Thyroid gland (tissue), 4 donors: ENCODE measurements around the gene RNF5. TPM values are rescaled to one million over a fixed set of nuclear protein-coding genes. Genes with fewer than 3 reads are reported as not detected.
A peak's percentile ranks its signal among the peaks of the same experiment; 100 is the strongest.

Experiments used
- DNase-seq, 2 donors: peaks; one replicate each; pipeline ENCODE4 v3.0.0-alpha.2; 2019
- H3K27ac ChIP-seq, 3 donors: fragments of 200-600 bp; sonication (generic); 1 replicate in 2 of 3; 2 replicates in 1 of 3; pipeline ENCODE4 v1.5.1; 2016 to 2019; ENCODE audit warnings: mild to moderate bottlenecking in 1 of 3, moderate library complexity in 1 of 3
- H3K27me3 ChIP-seq: fragments of 200-600 bp; sonication (generic); one replicate; pipeline ENCODE4 v1.5.1; 2019
- H3K36me3 ChIP-seq, 2 donors: fragments of 200-600 bp; sonication (generic); one replicate each; pipeline ENCODE4 v1.5.1; 2016 to 2019
- H3K4me1 ChIP-seq, 2 donors: fragments of 200-600 bp; sonication (generic); one replicate each; pipeline ENCODE4 v1.5.1; 2017 to 2019
- H3K4me3 ChIP-seq, 3 donors: fragments of 200-600 bp; sonication (generic); replicated peaks in 1 of 3; 1 replicate in 2 of 3; 2 replicates in 1 of 3; pipeline ENCODE4 v1.5.1; 2016; ENCODE audit warnings: mild to moderate bottlenecking in 1 of 3
- H3K9me3 ChIP-seq: fragments of 200-600 bp; sonication (generic); one replicate; pipeline ENCODE4 v1.5.1; 2017
- CTCF ChIP-seq, 6 experiments: fragments of 200-600 bp in 3 of 6; fragments of 450-650 bp in 3 of 6; sonication (generic) in 3 of 6; IDR thresholded peaks; one replicate each; pipeline ENCODE4 v1.5.1; 2016 to 2019; ENCODE audit warnings: antibody characterized with exemption in 6 of 6, mild to moderate bottlenecking in 2 of 6, inconsistent platforms in 1 of 6, moderate library complexity in 1 of 6
- POLR2A ChIP-seq, 2 donors: fragments of 450-650 bp; IDR thresholded peaks; one replicate each; pipeline ENCODE4 v1.6.1; 2017; ENCODE audit warnings: antibody characterized with exemption in 2 of 2, mild to moderate bottlenecking in 2 of 2, moderate library complexity in 1 of 2
- WGBS, 2 donors: methylation state at CpG; one replicate each; pipeline ENCODE4 v1.1.5; 2017; 5-methylcytosine and 5-hydroxymethylcytosine counted together
- intact Hi-C: fragments of 100-400 bp; cut with DNase I; formaldehyde crosslinking; loops from one replicate; pipeline ENCODE4 v1.15.1; 2023
- total RNA-seq, 4 donors: library from RNA; depleted of rRNA; stranded (reverse); fragments of >200 nt; gene quantifications; one replicate each; pipeline ENCODE4 v1.2.3, GENCODE V29; 2016

RNF5 gene
- total RNA-seq, 4 donors from 2014 or later, result 64.0 to 114 (median 107) TPM

- no peak for DNase-seq
Measured at GRCh38 chr6:32158052-32158451, 20.2 kb upstream of the RNF5 start.

GRCh38 chr6:32163559-32164258 is 14.5 kb upstream of the RNF5 start:
- WGBS, 2 donors, result 84 to 97% methylated on average over 4 to 6 of the region's 7 CpGs
- DNase-seq, result no peak
- no peaks in the 10 kb centered on the region for H3K27me3 ChIP-seq
- intact Hi-C loops, result no loop called here
- H3K27ac ChIP-seq, result peak overlapping the region in 1 of 3 donors; percentile 54
- no peaks in the 10 kb centered on the region for H3K4me1 ChIP-seq
- peaks cover 8 to 18% of the 10 kb centered on the region in 2 donors for H3K36me3 ChIP-seq
- TF ChIP-seq CTCF (IDR thresholded peaks at IDR 0.05) (no peak), POLR2A (IDR thresholded peaks at IDR 0.05) (no peak)
- no peaks in the 10 kb centered on the region for H3K9me3 ChIP-seq
- H3K4me3 ChIP-seq, result no peak overlapping the region

More at GRCh38 chr6:32158052-32158451, 20.2 kb upstream of the RNF5 start:
- Histone ChIP-seq H3K4me3 (no peak overlapping the region), H3K27me3 (no peaks in the 10 kb centered on the region), H3K36me3 (peaks cover 0 to 7% of the 10 kb centered on the region in 2 donors), H3K9me3 (no peaks in the 10 kb centered on the region), H3K4me1 (peaks cover 14 to 17% of the 10 kb centered on the region in 2 donors), H3K27ac (no peak overlapping the region)
- TF ChIP-seq POLR2A (IDR thresholded peaks at IDR 0.05), result no peak
- intact Hi-C loops, result loop anchor here (10.0 kb wide), 1 partner anchor 113 kb away; no protein-coding TSS in a partner anchor

- no peak within 1 kb of the TSS for H3K4me3 ChIP-seq
- no peaks in the 10 kb centered on the region for H3K4me1 ChIP-seq
- DNase-seq, result no peak
- intact Hi-C loops, result no loop called here
- no peaks in the 10 kb centered on the region for H3K27me3 ChIP-seq
- H3K36me3 ChIP-seq, result peaks cover 8 to 19% of the 10 kb centered on the region in 2 donors
- TF ChIP-seq POLR2A (IDR thresholded peaks at IDR 0.05) (no peak), CTCF (IDR thresholded peaks at IDR 0.05) (no peak)
- H3K9me3 ChIP-seq, result no peaks in the 10 kb centered on the region
- H3K27ac ChIP-seq, result peak within 1 kb of the TSS in 1 of 3 donors; percentile 54
Measured at GRCh38 chr6:32164295-32164694, 13.9 kb upstream of the RNF5 start, which contains the start of gene EGFL8. Gene EGFL8 (plus strand): TSS chr6:32164595. CDS start chr6:32166166, 1,571 bp downstream.

GRCh38 chr6:32166411-32167061 is 11.7 kb upstream of the RNF5 start:
- Histone ChIP-seq H3K27me3 (no peaks in the 10 kb centered on the region), H3K4me1 (no peaks in the 10 kb centered on the region), H3K9me3 (no peaks in the 10 kb centered on the region), H3K36me3 (peaks cover 8 to 32% of the 10 kb centered on the region in 2 donors), H3K4me3 (no peak overlapping the region), H3K27ac (no peak overlapping the region)
- DNase-seq, result no peak
- WGBS, 2 donors, result 83 to 88% methylated on average over 13 to 25 of the region's 30 CpGs
- TF ChIP-seq CTCF (IDR thresholded peaks at IDR 0.05), result no peak
- TF ChIP-seq POLR2A (IDR thresholded peaks at IDR 0.05), result no peak
- intact Hi-C loops, result no loop called here

- TF ChIP-seq POLR2A (IDR thresholded peaks at IDR 0.05), result no peak
- TF ChIP-seq CTCF (IDR thresholded peaks at IDR 0.05), result no peak
Measured at GRCh38 chr6:32167154-32167760, 10.9 kb upstream of the RNF5 start.

More at GRCh38 chr6:32167154-32167760, 10.9 kb upstream of the RNF5 start:
- intact Hi-C loops, result no loop called here
- no peak overlapping the region for H3K27ac ChIP-seq
- H3K36me3 ChIP-seq, result peaks cover 8 to 32% of the 10 kb centered on the region in 2 donors
- H3K27me3 ChIP-seq, result no peaks in the 10 kb centered on the region
- no peak overlapping the region for H3K4me3 ChIP-seq
- WGBS, 2 donors, result 87 to 88% methylated on average over 31 to 32 of the region's 32 CpGs
- H3K4me1 ChIP-seq, result no peaks in the 10 kb centered on the region
- DNase-seq, result no peak
- H3K9me3 ChIP-seq, result no peaks in the 10 kb centered on the region
